ENCODE results near the gene FBXO46. TPM values are rescaled to one million over a fixed set of nuclear protein-coding genes. Genes with fewer than 3 reads are reported as not detected.
A peak's percentile ranks its signal among the peaks of the same experiment; 100 is the strongest.
"Not testable (repeated sequence)": the region's sequence is repeated elsewhere in the genome, so short reads cannot be mapped to it uniquely, and the experiment has no call there.

FBXO46 gene
- polyA plus RNA-seq, 4 donors: 13.3 to 19.0 (median 14.7) TPM

DNA sequence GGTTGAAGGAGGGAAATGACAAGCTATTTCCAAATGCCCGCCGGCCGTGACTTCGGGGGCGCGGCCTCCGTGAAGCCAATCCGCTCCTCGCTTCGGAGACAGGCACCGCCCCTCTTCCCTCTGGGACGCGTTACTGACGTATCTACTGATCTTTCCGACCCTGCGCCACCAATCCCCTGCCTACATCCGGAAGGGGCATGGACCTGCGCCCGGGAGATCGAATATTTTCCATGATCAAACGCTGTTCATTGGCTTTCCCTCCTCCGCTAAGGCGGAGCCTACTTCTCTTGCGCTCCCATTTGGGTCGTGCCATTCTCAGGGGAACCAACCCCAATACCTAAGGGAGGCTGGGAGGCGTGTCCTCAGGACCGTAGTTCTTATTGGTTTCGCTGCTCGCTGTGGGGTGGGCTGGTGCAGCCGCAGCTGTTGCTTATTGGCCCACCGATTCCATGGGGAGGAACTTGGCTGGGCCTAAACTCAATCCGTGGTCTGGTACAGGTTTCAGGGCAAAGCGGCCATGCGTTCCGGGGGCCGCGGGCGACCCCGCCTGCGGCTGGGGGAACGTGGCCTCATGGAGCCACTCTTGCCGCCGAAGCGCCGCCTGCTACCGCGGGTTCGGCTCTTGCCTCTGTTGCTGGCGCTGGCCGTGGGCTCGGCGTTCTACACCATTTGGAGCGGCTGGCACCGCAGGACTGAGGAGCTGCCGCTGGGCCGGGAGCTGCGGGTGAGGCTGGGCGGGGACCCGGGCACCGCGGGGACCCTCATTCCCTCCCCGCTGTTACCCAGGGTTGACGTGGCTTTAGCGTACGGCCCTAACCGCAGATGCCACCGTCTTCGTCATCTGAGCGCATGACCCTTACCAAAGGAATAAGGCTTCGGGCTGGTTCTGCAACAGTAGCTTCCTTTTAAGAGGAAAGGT is 38.2 kb downstream of the FBXO46 start, which contains the start of gene QPCTL:
QPCTL (plus strand) TSS at position 480 of the 919 bp plus-strand sequence; CDS start at position 518, 38 bp downstream.
- peak; percentile 94 to 97 (median 96) for DNase-seq (ENCODE audit: low read depth in 4 of 4, low spot score in 3 of 4)

DNA sequence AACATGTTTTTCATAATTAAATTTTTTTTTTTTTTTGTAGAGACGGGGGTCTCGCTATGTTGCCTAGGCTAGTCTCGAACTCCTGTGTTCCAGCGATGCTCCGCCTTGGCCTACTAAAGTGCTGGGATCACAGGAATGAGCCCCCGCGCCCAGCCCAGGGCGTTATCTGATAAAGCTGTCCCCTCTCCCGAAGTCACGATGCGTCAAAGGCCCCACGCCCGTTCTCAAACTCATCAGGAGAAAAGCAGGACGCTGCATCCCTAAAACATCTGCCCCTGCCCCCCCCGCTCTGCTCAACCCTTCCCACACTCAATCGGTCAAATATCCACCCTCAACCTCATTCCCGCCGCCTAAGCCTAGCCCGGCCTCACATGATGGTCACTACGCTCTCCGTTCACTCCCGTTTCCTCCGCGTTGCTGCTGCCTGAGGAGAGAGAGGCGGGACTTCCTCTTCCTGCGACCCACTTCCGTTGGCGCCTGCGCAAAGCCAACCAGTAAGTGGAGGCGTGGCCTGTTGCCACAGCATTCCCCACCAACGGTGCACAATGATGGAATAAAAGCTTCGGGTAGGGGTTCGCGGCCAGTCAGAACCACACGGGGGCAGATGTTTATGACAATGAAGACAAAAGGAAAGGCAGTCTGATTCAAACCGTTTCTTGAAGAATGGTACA is 39.0 kb downstream of the FBXO46 start, which contains the start of gene SNRPD2:
SNRPD2 (minus strand) TSS at position 438 of the 671 bp plus-strand sequence; CDS start at position 373, 65 bp downstream.
- DNase-seq (ENCODE audit: low read depth in 4 of 4, low spot score in 3 of 4): peak in 3 of 4 donors; percentile 90 to 93 (median 91)

DNA sequence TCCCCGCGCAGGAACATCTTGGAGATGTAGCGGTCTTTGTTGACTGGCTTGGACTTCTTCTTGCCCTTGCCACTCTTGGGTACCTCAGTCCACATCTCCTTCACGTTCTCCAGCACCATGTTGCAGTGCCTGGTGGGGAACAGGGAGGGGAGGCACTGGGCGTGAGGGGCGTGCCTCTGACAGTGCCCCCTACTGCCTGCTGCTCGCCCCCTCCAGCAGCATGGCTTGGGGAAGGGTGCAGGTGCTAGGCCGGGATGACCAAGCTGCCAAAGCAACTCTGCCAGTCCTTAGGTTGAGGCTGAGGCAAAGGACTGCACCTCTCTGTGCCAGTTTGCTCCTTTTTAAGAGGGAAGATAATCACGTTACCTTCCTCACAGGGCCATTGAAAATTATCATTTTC is 43.1 kb downstream of the FBXO46 start:
- DNase-seq (ENCODE audit: low read depth in 4 of 4, low spot score in 3 of 4): no peak

DNA sequence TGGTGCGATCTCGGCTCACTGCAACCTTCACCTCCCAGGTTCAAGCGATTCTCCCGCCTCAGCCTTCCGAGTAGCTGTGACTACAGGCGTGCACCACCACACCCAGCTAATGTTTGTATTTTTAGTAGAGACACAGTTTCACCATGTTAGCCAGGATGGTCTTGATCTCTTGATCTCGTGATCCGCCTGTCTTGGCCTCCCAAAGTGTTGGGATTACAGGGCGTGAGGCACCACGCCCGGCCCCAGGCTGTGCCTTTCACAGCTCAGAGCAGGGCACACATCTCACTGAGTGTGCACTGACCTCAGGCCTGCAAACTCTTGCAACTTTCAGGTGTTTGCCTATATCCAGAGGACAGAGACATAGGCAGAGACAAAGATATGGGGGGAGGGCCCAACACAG is 45.7 kb downstream of the FBXO46 start:
- DNase-seq (ENCODE audit: low read depth in 4 of 4, low spot score in 3 of 4): not testable (repeated sequence)

DNA sequence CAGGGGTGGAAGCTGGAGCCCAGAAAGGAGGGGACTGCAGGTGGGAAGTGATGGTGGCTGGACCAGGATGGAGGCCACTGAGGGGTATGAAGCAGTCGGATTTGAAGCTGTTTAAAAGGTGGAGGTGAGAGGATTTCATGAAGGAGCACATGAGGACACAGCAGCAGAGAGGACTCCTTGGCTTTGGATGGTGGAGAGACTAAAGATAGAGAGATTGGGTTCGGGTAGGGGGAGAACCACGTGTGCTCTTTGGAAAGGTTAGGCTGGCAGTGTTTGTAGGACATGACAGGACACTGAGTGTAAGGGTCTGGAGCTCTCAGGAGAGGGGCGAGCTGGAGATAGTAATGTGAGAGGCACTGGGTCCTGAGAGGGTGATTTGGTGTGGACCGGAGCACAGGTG is 47.8 kb downstream of the FBXO46 start:
- no peak for DNase-seq (ENCODE audit: low read depth in 4 of 4, low spot score in 3 of 4)

DNA sequence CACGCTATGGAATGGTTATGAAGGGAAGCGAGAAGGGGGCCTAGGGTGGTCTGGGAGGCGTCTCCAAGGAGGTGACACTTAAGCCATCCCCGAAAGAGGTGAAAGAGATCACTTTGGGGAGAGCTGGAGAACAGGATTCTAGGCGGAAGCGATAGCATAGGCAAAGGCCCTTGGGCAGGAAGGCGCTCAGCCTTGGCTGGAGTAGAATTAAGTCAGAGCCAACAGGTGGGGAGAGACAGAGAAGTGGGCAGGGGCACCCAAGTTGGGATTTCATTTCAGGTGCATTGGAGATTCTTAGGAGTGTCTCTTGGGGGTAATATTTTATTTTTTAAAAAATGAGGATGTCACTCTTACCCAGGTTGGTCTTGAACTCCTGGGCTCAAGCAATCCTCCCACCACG is 48.6 kb downstream of the FBXO46 start:
- no peak for DNase-seq (ENCODE audit: low read depth in 4 of 4, low spot score in 3 of 4)

DNA sequence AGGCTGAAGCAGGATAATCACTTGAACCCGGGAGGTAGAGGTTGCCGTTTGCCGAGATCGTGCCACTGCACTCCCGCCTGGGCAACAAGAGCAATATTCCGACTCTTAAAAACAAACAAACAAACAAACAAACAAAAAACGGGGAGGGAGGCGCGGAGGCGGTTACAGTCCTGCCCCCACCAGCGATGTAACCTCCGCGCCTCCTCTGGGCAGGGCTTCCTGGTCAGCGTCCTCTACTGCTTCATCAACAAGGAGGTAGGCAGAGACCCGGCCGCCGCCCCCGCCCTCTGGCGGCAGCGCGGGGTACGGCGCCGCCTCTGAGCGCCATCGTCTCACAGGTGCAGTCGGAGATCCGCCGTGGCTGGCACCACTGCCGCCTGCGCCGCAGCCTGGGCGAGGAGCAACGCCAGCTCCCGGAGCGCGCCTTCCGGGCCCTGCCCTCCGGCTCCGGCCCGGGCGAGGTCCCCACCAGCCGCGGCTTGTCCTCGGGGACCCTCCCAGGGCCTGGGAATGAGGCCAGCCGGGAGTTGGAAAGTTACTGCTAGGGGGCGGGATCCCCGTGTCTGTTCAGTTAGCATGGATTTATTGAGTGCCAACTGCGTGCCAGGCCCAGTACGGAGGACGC is 49.2 kb downstream of the FBXO46 start:
- DNase-seq (ENCODE audit: low read depth in 4 of 4, low spot score in 3 of 4): no peak

DNA sequence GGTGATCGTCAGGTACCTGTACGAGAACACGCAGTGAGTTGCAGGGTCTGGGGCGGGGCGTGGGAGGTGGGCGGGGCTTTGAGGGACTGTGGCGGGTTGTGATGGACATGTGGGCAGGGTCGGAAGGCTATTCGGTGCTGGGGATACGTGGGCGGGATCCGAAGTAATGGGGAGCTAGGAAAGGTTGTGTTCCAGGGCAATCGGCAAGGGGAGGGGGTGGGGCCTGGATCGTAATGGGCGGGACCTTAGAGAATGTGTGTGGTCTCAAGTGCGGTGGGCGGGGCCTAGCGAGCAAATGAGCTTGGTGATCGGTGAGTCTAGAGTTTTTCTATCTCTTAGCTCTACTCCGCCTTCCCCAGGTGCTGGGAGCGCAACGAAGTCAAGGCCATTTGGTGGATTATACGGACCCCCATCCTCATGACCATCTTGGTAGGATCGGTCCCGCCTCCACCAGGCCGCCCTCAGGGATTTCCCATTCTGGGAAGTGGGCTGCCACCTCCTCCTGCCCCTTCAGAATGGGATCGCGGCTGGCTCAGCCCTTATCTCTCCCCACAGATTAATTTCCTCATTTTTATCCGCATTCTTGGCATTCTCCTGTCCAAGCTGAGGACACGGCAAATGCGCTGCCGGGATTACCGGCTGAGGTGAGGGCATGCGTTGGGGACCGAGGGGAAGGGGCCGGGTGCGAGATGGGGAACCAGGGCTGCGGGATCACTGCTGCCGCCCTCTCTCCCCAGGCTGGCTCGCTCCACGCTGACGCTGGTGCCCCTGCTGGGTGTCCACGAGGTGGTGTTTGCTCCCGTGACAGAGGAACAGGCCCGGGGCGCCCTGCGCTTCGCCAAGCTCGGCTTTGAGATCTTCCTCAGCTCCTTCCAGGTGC is 53.1 kb downstream of the FBXO46 start:
- DNase-seq (ENCODE audit: low read depth in 4 of 4, low spot score in 3 of 4): no peak

DNA sequence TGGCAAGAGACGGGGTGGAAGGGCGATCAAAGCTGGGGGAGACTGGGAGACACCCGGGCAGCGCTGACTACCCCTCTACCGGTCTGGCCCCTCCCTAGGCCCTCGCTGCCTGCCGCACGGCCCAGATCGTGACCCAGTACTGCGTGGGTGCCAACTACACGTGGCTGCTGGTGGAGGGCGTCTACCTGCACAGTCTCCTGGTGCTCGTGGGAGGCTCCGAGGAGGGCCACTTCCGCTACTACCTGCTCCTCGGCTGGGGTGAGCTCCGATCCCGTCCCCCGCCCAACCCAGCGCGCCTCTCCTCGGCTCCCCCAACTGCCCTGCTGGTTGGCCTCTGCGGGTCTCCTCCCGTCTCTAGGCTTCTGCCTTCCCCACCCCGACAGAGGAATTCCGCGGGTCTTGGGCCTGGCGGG is 53.8 kb downstream of the FBXO46 start:
- no peak for DNase-seq (ENCODE audit: low read depth in 4 of 4, low spot score in 3 of 4)

DNA sequence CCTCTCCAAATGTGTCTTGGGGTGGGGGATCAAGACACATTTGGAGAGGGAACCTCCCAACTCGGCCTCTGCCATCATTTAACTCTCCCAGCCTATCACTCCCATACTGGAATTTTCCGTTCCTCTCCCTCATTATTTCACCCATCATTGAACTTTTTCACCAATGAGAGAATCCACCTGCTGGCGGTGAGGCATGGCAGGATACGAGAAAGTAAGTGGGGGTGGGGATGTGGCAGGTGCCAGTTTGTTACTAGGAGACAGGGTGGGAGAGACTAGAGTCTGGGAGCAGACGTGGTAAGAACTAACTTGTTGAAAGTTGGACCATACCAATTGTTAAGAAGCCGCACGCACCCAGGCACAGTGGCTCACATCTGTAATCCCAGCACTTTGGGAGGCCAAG is 55.8 kb downstream of the FBXO46 start:
- no peak for DNase-seq (ENCODE audit: low read depth in 4 of 4, low spot score in 3 of 4)

DNA sequence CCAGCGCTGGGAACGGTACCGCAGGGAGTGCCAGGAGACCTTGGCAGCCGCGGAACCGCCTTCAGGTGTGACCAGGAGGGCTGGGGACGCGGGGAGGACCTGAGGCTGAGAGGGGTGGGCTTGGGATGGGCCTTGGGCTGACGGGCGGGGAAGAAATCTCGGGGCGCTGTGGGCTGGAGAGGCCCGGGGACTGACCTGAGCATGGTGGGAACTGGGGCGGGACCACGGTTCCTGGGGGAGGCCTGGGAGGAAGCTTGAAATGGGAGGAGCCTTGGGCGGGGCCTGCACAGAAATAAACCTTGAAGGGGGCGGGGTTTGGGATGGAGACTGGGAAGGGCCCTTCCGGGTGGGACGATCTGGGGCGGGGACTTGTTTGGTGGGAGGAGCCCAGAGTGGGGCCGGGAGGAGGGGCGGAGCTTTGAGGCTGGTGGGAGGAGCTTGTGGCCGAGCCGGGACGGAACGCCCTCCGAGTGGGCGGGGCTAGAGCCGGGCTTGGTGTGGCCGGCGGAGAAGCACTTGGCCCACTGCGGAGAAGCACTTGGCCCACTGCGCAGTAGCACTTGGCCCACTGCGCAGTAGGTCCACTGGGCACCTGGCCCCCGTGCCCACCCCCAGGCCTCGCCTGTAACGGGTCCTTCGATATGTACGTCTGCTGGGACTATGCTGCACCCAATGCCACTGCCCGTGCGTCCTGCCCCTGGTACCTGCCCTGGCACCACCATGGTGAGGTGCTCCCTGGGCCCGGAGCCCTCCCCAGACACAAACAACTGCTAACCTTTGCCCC is 59.8 kb downstream of the FBXO46 start:
- DNase-seq (ENCODE audit: low read depth in 4 of 4, low spot score in 3 of 4): no peak

DNA sequence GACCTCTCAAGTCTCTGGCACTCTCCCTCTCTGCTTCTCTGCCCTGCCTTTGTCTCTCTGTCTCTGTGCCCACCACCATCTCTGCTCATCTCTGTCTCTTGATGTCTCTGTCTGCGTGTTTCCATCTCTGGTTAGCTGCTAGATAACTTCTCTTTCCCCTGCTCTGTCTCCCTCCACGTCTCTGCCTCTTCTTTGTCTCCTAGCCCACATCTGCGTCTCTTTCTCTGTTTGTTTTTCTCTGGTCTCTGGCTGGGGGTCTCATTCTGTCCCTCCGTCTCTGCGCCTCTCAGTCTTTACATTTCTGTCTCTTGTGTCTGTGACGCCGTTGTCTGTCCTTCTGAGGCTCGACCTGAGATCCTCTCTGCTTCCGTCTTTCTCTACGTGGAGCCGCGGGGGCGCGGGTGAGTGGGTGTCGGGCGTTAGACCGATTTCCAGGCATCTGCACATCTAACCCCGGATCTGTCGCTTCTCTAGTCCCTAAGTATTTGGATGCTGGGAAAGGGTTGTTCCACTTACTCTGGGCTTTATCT is 62.3 kb downstream of the FBXO46 start:
- DNase-seq (ENCODE audit: low read depth in 4 of 4, low spot score in 3 of 4): no peak

DNA sequence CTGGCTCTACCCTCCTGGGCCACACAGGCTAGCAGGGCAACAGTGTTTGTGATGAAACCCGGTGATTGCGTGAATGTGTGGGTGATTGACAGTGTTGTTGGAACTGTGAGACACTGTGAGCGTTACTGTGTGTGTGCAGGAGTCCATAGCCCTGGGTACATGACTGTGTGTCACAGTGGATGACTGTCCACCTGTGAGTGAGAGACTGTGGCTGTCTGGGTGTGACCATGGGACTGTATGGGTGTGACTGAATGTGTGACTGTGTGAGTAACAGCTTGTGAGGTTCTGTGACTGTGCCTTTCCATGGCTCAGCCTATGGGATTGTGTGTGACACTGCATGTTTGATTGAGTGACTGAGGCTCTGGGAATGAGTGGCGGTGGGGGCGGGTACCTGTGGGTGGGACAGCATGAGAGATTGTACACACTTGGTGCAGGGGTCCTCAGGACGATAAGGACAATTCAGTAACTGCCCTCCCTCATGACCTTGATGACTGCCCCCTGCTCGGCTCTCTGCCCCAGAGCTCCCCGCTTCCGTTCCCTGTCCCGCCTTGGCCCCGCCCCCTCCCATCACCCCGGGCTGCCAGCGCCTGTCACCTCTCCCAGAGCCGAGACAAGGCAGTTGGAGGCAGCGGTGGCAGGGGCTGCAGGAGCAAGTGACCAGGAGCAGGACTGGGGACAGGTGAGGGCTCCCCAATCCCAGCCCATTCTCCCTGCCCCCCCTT is 62.9 kb downstream of the FBXO46 start, which contains the start of gene GIPR:
GIPR (plus strand) TSS at position 602 of the 722 bp plus-strand sequence. CDS start 1,300 bp downstream, outside the sequence.
- no peak for DNase-seq (ENCODE audit: low read depth in 4 of 4, low spot score in 3 of 4)

DNA sequence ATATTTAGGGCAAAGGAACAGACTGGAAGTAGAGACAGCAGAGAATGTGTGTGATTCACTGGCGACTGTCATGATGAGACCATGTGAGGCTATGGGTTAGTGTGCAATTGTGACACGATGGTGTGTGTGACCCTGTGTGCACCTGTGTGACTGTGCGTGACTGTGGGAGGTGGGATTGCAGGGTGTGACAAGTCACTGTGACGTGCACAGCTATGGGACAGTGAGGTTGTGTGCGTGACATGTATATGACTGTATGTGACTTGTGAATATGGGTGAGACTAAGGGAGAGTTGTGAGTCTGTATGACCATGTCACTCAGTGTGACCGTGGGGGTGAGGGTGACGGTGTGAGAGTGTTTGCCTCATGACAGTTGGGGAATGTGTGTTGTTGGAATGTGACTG is 66.1 kb downstream of the FBXO46 start:
- DNase-seq (ENCODE audit: low read depth in 4 of 4, low spot score in 3 of 4): no peak

DNA sequence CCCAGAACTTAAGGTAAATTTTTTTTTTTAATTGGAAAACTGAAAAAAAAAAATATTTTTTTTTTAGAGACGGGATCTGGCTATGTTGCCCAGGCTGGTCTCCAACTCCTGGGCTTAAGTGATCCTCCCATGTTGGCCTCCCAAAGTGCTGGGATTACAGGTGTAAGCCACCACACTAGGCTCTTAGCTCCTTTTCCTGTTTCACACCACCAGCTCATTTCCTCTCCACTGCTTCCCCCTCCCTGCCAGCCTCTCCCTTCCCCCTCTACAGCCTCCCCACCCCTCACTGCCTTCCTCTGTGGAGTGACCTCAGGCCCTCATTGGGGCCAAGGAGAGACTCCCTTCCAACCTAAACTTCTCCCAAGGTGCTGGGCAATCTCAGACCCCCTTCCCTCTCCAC is 66.9 kb downstream of the FBXO46 start:
- no peak for DNase-seq (ENCODE audit: low read depth in 4 of 4, low spot score in 3 of 4)

DNA sequence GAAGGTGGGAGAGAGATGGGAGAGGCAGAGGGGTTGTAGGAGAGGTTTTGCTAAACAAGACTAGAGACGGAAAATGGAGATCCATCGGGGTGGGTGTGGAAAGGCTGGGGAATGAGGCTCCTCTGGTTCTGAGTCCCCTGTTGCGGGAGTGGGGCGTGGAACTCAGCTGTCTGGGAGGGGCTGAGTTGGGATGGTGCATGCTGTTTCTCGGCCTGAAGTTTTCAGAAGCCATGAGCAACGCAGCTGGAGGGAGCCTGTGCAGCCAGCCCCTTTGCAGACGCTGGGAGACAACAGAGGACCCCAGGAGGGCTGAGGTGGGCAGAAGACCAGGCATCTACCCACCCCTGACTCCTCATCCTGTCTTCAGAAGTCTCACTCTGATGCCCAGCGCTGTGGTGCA is 70.1 kb downstream of the FBXO46 start:
- DNase-seq (ENCODE audit: low read depth in 4 of 4, low spot score in 3 of 4): no peak
